ENCODE data around the gene SLC26A2.

DNA sequence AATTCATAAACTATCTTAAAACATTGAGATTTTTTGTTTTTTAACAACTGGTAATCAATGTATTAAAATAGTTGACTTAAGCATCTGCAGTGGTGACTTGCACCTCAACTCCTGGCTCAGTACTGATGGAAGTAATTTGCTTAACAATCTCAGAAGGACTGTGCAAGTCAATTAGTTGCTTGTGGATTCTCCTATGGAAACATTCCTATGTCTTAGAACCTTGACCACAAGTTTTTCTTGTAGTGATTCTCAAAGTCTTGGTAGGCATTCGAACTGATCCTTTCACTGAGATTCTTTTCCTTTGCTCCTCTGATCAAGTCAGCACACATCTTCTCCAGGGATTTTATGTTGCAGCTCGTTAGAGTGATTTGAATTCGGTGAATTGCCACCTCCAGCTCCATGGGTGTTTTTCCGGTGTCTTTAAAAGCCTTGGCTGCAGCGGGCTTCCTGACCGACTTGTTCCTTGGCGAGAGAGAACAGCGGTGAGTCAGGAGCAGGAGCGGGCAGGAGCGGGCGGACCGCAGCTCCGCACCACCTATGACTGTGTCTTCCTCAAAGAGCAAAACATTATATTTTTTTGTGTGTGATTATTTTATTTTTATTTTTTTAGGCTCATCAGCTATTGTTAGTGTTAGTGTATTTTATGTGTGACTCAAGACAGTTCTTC is 61.1 kb downstream of the SLC26A2 start:
- TF ChIP-seq, protein P1, sequence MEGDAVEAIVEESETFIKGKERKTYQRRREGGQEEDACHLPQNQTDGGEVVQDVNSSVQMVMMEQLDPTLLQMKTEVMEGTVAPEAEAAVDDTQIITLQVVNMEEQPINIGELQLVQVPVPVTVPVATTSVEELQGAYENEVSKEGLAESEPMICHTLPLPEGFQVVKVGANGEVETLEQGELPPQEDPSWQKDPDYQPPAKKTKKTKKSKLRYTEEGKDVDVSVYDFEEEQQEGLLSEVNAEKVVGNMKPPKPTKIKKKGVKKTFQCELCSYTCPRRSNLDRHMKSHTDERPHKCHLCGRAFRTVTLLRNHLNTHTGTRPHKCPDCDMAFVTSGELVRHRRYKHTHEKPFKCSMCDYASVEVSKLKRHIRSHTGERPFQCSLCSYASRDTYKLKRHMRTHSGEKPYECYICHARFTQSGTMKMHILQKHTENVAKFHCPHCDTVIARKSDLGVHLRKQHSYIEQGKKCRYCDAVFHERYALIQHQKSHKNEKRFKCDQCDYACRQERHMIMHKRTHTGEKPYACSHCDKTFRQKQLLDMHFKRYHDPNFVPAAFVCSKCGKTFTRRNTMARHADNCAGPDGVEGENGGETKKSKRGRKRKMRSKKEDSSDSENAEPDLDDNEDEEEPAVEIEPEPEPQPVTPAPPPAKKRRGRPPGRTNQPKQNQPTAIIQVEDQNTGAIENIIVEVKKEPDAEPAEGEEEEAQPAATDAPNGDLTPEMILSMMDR (conservative IDR thresholded peaks at IDR 0.05; ENCODE audit: low read depth in 2 of 2) = no peak
- TF ChIP-seq CREB1 (CRISPR knock-in tag; IDR thresholded peaks at IDR 0.05; ENCODE audit: low read depth) (no peak), NANOG (IDR thresholded peaks at IDR 0.05; ENCODE audit: borderline replicate concordance) (no peak)

Data from GM23338 (cell line).